Omental fat pad (tissue), 4 donors: ENCODE data around the gene SFMBT1. TPM values are rescaled to one million over a fixed set of nuclear protein-coding genes. Genes with fewer than 3 reads are reported as not detected.
A peak's percentile ranks its signal among the peaks of the same experiment; 100 is the strongest.
"Not testable (repeated sequence)": the region's sequence is repeated elsewhere in the genome, so short reads cannot be mapped to it uniquely, and the experiment has no call there.

Experiments
- ATAC-seq: fragments of 150-250 bp; one replicate; pipeline ENCODE4 v1.9.1; 2016; ENCODE audit warnings: mild to moderate bottlenecking, moderate library complexity; ENCODE audit not compliant: low FRiP score
- DNase-seq: peaks from one replicate; pipeline ENCODE4 v3.0.0-alpha.2; 2019; ENCODE audit warnings: low spot score
- total RNA-seq, 4 donors: library from RNA; depleted of rRNA; stranded (reverse); fragments of >200 nt; gene quantifications; one replicate each; pipeline ENCODE4 v1.1.0, GENCODE V29; 2016
- TF ChIP-seq, protein P1 (sequence below), 3 donors: fragments of 450-650 bp; IDR thresholded peaks; one replicate each; pipeline ENCODE4 v1.5.1; 2016 to 2017; ENCODE audit warnings: antibody characterized with exemption in 3 of 3, mild to moderate bottlenecking in 3 of 3, moderate library complexity in 2 of 3

The SFMBT1 gene
- total RNA-seq, 4 donors from 2014 or later: 6.5 to 15.3 (median 8.7) TPM

DNA sequence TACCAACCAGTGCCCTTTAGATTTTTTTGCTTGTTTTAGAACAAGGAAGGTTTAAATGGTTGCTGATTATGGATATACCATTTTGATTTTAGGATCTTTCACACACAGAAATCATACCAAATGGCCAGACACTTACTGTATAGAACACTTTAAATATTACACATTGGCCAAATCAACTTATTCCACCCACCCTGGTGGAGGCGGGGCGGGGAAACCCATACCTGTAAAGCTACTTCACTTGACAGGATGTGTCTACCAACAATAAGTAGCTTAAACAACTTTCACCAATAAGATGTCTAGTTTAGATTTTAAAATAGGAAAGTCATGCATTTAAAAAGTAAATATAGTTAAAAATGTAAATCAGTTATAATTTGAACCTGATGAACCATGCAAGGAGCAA, 17.0 kb upstream of the SFMBT1 start:
- TF ChIP-seq, protein P1, sequence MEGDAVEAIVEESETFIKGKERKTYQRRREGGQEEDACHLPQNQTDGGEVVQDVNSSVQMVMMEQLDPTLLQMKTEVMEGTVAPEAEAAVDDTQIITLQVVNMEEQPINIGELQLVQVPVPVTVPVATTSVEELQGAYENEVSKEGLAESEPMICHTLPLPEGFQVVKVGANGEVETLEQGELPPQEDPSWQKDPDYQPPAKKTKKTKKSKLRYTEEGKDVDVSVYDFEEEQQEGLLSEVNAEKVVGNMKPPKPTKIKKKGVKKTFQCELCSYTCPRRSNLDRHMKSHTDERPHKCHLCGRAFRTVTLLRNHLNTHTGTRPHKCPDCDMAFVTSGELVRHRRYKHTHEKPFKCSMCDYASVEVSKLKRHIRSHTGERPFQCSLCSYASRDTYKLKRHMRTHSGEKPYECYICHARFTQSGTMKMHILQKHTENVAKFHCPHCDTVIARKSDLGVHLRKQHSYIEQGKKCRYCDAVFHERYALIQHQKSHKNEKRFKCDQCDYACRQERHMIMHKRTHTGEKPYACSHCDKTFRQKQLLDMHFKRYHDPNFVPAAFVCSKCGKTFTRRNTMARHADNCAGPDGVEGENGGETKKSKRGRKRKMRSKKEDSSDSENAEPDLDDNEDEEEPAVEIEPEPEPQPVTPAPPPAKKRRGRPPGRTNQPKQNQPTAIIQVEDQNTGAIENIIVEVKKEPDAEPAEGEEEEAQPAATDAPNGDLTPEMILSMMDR (IDR thresholded peaks at IDR 0.05): no peak
- DNase-seq: no peak
- no peak for ATAC-seq

DNA sequence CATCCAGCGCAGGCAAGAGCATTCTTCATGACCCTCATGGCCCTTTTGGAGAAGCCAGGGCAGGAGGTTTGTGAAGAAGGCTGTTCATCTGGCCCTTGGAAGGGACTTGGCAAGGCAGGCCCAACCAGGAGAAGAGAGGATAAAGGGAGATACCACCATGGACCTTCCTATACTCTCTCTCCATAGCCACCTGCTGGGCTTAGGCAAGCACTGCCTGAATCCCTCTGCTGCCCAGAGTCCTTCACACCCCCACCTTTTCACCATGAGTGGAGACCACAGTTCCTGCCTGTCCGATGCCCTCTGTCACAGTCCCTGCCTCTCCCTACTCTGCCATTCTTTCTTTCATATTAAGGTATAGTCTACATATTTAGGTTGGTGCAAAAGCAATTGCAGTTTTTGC, 10.6 kb upstream of the SFMBT1 start:
- ATAC-seq (no peak), DNase-seq (no peak)
- TF ChIP-seq, protein P1 (IDR thresholded peaks at IDR 0.05): no peak

DNA sequence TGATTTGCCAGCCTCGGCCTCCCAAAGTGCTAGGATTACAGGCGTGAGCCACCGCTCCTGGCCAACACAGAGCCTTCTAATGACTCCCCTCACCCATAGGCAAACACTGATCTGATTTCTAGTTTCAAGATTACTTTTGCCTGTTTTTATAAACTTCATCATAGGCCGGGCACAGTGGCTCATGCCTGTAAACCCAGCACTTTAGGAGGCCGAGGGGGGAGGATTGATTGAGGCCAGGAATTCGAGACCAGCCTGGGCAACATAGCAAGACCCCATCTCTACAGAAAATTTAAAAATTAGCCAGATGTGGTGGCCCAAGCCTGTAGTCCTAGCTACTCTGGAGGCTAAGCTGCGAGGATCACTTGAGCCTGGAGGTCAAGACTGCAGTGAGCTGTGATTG, 8.4 kb upstream of the SFMBT1 start:
- not testable (repeated sequence) for DNase-seq

DNA sequence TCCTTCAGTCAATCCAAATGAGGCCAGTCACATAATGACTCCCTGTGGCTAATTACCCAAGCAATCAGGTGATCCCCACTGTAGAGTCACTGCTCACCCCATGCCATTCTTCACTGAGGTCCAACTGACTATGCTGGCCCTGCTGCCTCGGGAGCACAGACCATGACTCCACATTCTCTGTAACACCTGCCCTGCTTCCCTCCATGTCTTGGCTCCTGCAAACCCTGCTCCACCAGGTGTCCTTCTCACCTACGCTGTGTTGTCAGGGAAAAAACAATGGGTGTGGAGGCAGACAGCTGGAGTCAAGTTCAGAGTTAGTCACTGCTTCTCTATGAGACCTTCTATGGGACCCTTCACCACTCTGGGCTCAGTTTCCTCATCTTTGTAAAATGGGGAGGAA, 6.1 kb upstream of the SFMBT1 start:
- no peak for ATAC-seq
- no peak for DNase-seq

More for the DNA sequence above, 8.4 kb upstream of the SFMBT1 start:
- ATAC-seq: not testable (repeated sequence)

DNA sequence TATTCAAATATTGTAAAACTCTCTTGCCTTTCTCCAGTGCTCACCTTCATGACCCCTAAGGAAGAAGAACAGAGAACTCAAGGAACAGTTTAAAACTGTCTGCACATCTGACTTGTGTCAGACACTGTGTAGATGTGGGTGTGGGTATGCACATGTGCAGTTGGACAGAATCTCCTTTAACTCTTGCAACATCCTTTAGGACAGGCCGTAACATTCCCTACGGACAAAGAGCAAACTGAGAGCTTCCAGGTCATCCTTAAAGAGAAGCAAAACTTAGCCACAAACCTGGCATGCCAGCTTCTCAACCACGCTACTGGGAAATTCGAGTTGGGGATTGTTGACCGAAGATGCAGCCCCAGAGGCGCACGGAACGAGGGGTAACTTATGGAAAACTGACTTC, 4.1 kb upstream of the SFMBT1 start:
- TF ChIP-seq, protein P1 (IDR thresholded peaks at IDR 0.05): no peak
- DNase-seq (no peak), ATAC-seq (no peak)

More for the DNA sequence above, 6.1 kb upstream of the SFMBT1 start:
- TF ChIP-seq, protein P1 (IDR thresholded peaks at IDR 0.05): no peak

DNA sequence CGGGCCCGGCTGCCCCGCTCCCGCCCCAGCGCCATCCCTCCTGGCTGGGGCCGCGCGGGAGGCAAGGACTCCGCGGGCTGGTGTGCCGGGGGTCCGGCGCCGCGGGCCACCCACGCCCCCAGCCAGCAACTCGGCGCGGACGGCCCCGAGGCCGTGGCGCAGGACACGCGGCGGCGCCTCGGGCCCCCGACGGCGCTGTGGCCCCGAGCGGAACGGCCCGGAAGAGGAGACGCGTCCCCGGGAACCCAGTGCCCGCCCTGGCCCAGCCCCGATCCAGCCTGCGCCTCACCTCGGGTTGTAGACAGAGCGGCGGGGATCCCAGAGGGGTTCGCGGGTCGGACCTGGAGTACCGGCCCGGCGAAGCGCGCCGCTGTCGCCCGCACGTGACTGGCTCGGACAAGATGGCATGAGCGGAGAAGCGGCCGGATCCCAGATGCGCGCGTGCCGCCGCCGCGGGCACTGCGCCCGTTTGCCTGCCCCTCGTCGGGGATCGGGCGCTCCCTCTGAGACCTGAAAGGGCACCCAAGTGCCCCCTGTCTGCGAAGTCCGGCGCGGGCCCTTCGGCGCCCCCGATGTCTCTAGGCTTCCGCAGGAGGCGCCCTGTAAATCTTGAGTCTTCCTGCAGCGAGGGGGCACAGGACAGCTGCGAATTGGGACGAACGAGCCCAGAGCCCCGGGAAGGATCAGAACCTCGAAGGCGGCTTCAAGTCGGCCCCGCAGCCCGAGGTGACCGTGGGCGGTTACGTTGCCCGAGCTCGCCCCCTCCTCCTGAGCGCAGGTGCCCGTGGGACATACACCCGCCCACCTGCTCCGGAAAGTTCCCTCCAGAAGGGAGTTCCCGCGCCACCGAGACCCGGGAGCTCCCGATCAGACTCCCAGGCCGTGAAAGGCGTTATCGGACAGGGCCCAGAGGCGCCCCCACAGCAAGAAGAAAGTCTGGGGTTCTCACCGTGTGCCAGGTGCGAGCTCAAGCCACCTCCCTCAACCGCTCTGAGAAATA, 598 bp upstream of the SFMBT1 start:
- peak; percentile 42 for ATAC-seq
- TF ChIP-seq, protein P1 (IDR thresholded peaks at IDR 0.05): no peak
- DNase-seq: no peak

DNA sequence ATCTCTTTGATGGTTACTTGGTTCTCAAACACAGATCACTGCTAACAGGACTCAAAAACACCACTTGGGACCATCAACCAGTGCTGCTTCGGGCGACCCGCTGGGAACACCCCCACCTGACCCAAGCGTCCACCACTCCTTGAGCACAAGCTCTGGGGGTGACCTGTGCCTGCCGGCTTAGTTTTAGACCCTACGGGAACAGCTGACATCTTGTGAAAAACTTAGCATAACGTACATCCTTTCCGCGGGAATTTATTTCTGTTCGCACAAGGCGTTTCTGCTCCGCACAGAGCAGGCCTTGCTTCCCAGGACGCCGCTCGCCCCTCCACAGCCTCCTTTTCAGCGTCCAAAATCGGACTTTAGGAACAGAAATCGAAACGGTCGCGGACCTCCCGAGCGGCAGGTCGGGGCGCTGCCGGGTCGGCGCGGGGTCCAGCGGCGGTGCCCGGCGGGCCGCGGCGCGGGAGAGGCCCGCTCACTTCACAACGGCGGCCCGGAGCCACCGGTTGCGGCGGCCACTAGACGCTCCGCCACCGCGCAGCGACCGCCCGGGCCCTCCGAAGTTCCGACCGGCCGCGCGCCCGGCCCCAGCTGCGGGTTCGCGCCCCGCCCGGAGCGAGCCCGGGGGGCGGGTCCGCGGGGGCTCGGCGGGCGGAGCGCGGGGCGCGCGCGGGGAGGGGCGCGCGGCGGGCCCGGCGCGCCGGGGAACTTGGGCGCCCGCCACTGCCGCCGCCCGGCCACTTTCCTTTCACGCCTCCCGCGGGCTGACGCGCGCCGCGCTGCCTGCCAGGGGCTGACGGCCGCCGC, 959 bp downstream of the SFMBT1 start:
- TF ChIP-seq, protein P1 (IDR thresholded peaks at IDR 0.05): no peak
- DNase-seq (no peak), ATAC-seq (peak; percentile 62)
